ENCODE data around the gene NTN5. TPM values are rescaled to one million over a fixed set of nuclear protein-coding genes. Genes with fewer than 3 reads are reported as not detected.

Gene NTN5
- total and polyA plus RNA-seq, 12 donors, result 0.11 to 2.4 (median 0.42) TPM; not detected in 3

DNA sequence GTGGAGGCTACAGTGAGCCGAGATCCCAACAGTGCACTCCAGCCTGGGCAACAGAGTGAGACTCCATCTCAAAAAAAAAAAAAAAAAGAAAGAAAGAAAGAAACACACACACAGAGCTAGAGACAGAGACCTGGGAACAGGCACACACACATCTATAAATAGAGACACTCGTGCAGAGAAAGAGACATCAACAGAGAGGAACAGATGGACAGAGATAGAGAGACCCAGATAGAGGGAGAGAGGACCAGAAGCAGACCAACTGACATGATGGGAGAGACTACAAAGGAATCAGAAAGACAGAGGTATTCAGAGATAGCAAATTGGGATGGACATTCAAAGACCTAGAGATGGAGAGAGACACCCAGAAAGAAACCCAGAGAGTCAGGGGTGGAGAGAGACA lies 24.7 kb downstream of the NTN5 start:
- H3K9me3 ChIP-seq (replicated peaks in 1 of 3), result no peaks in the 10 kb centered on the region
- TF ChIP-seq, protein P1, sequence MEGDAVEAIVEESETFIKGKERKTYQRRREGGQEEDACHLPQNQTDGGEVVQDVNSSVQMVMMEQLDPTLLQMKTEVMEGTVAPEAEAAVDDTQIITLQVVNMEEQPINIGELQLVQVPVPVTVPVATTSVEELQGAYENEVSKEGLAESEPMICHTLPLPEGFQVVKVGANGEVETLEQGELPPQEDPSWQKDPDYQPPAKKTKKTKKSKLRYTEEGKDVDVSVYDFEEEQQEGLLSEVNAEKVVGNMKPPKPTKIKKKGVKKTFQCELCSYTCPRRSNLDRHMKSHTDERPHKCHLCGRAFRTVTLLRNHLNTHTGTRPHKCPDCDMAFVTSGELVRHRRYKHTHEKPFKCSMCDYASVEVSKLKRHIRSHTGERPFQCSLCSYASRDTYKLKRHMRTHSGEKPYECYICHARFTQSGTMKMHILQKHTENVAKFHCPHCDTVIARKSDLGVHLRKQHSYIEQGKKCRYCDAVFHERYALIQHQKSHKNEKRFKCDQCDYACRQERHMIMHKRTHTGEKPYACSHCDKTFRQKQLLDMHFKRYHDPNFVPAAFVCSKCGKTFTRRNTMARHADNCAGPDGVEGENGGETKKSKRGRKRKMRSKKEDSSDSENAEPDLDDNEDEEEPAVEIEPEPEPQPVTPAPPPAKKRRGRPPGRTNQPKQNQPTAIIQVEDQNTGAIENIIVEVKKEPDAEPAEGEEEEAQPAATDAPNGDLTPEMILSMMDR (IDR thresholded peaks at IDR 0.05), result no peak
- no peak for TF ChIP-seq POLR2A (IDR thresholded peaks at IDR 0.05)
- intact Hi-C loops (cut with DNase I), result loop anchor here in 1 of 2 donors (10.0 kb wide), 1 partner anchor 197 kb away; no protein-coding TSS in a partner anchor
- peaks cover 11 to 13% of the 10 kb centered on the region in 2 donors for H3K4me1 ChIP-seq (replicated peaks in 1 of 2)
- no peak for DNase-seq
- no peaks in the 10 kb centered on the region for H3K27me3 ChIP-seq
- H3K4me3 ChIP-seq, result no peak overlapping the region
- H3K36me3 ChIP-seq (replicated peaks in 1 of 2), result no peaks in the 10 kb centered on the region
- 64 to 75% (median 69%) methylated on average over 2 of the region's 2 CpGs for WGBS, 4 donors
- no peak overlapping the region for H3K27ac ChIP-seq

DNA sequence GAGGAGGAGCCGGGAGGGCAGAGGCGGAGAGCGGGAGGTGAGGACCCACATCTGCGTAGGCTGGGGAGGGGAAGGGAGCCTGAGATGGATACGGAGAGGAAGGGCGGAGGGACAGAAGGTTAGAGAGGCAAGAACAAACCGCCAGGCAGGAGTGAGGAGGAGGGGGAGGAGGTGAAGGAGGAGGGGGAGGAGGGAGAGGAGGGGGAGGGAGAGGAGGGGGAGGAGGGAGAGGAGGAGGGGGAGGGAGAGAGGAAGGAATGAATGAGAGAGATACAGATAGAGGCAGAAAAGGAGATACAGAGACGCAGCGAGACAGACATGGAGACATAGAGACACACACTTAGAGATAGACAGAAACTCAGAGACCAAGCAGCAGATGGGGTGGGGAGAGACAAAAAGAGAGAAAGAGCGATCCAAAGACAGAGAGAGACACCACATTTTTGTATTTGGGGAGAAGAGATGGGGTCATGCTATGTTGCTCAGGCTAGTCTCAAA lies 26.0 kb downstream of the NTN5 start:
- WGBS, 4 donors, result 9 to 24% (median 11%) methylated on average over 3 to 10 of the region's 10 CpGs

DNA sequence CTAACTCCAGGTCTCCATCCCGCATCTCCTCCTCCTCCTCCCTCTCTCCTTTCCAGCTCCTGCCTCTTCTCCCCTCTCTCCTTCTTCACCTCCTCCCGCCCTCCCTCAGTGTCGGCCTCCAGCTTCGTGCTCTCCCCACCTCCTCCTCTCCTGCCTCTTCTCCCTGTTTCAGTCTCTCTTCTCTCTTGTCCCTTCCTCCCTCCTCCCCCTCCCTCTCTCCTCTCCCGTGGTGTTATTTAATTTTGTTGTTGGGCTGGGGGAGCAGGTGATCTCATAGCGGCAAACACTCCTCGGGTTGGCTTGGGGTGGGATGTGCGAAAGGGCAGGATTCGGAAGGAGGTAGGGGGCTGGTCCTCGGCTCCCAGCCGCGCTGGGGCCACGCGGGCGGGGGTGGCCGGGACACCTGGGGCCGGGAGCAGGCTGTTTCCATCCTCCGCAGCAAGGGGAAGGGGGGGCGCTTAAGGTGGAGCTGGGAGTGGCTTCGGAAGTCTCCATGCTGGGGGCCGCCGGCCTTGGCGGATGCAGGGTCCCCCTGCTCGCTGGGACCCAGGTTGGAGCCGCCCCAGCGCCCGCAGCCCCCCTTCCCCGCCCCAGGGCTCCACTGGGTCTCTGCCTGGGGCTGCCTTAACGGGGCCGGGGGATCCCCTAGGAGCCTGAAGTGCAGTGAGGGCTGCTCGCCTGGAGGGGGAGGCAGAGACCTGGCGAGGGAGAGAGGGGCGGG lies 26.7 kb downstream of the NTN5 start, which contains the start of gene CA11:
Gene CA11 (minus strand): TSS at position 187 of the 721 bp plus-strand sequence. CDS start 555 bp downstream, outside the sequence.
- Histone ChIP-seq H3K4me1 (replicated peaks in 1 of 2) (peaks cover 11 to 13% of the 10 kb centered on the region in 2 donors), H3K27ac (peak within 1 kb of the TSS; percentile 75 to 93 (median 83)), H3K9me3 (replicated peaks in 1 of 3) (no peaks in the 10 kb centered on the region), H3K27me3 (no peaks in the 10 kb centered on the region), H3K4me3 (peak within 1 kb of the TSS in 3 of 4 donors; percentile 22 to 60 (median 49)), H3K36me3 (replicated peaks in 1 of 2) (no peaks in the 10 kb centered on the region)
- 0 to 1% (median 1%) methylated on average over 20 to 33 of the region's 33 CpGs for WGBS, 4 donors
- TF ChIP-seq, protein P1 (IDR thresholded peaks at IDR 0.05), result peak; percentile 80 to 96 (median 92)
- peak; percentile 14 to 60 for TF ChIP-seq POLR2A (IDR thresholded peaks at IDR 0.05)
- intact Hi-C loops (cut with DNase I), result loop anchor here in 1 of 2 donors (10.0 kb wide), 1 partner anchor 199 kb away; no protein-coding TSS in a partner anchor
- DNase-seq, result peak; percentile 89 to 94 (median 92)

More for the DNA sequence above, 26.0 kb downstream of the NTN5 start:
- peak overlapping the region in 3 of 5 donors; percentile 83 to 93 (median 89) for H3K27ac ChIP-seq
- DNase-seq, result no peak
- H3K9me3 ChIP-seq (replicated peaks in 1 of 3), result no peaks in the 10 kb centered on the region
- TF ChIP-seq, protein P1 (IDR thresholded peaks at IDR 0.05), result no peak
- peak overlapping the region in 1 of 4 donors; percentile 60 for H3K4me3 ChIP-seq
- peaks cover 11 to 13% of the 10 kb centered on the region in 2 donors for H3K4me1 ChIP-seq (replicated peaks in 1 of 2)
- H3K27me3 ChIP-seq, result no peaks in the 10 kb centered on the region
- H3K36me3 ChIP-seq (replicated peaks in 1 of 2), result no peaks in the 10 kb centered on the region
- intact Hi-C loops (cut with DNase I), result loop anchor here in 1 of 2 donors (10.0 kb wide), 1 partner anchor 198 kb away; no protein-coding TSS in a partner anchor

DNA sequence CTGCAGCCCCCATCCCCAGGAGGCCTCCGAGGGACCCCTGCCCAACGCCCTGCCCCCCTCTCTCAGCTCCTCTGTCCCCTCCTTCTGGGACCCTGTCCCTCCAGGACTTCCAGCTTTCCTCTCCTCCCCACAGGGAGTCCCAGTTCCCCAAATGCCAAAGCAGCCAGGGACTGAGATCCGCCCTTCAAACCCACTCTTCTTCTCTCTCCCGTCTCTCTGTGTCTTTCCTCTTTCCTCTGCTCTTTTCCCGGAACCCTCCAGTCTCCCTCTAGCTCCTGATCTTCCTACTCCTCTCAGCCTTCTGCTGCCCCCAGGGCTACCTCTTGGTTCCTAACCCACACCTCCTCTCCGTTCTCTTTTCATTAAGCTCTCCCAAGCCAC lies 27.2 kb downstream of the NTN5 start:
- 0 to 1% (median 0%) methylated on average over 4 to 6 of the region's 6 CpGs for WGBS, 4 donors
- Histone ChIP-seq H3K27me3 (no peaks in the 10 kb centered on the region), H3K4me3 (peak overlapping the region in 2 of 4 donors; percentile 49 to 60), H3K4me1 (replicated peaks in 1 of 2) (peaks cover 11 to 13% of the 10 kb centered on the region in 2 donors), H3K9me3 (replicated peaks in 1 of 3) (no peaks in the 10 kb centered on the region), H3K27ac (peak overlapping the region; percentile 75 to 93 (median 83)), H3K36me3 (replicated peaks in 1 of 2) (no peaks in the 10 kb centered on the region)
- DNase-seq, result no peak
- intact Hi-C loops (cut with DNase I), result loop anchor here in 1 of 2 donors (10.0 kb wide), 1 partner anchor 199 kb away; no protein-coding TSS in a partner anchor
- no peak for TF ChIP-seq POLR2A (IDR thresholded peaks at IDR 0.05)
- TF ChIP-seq, protein P1 (IDR thresholded peaks at IDR 0.05), result no peak
